GM21717 (cell line): ENCODE measurements around the gene EPHB1.
"Not testable (repeated sequence)": the region's sequence is repeated elsewhere in the genome, so short reads cannot be mapped to it uniquely, and the experiment has no call there.

ENCODE experiments used
- ATAC-seq: cut with Tn5 transposase; IDR thresholded peaks from one replicate; pipeline ENCODE4 v1.9.1; 2021; ENCODE audit warnings: mild to moderate bottlenecking, moderate library complexity; ENCODE audit not compliant: unreplicated experiment

Gene EPHB1

DNA sequence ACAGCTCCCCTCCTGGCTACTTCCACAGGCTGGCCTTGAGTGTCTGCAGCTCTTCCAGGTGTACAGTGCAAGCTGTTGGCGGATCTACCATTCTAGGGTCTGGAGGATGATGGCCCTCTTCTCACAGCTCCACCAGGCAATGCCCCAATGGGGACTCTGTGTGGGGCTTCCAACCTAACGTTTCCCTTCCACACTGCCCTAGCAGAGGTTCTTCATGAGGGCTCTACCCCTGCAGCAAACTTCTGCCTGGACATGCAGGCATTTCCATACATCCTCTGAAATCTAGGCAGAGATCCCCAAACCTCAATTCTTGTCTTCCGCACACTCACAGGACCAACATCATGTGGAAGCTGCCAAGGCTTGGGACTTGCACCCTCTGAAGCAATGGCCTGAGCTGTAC is 438.4 kb downstream of the EPHB1 start:
- ATAC-seq, result not testable (repeated sequence)

DNA sequence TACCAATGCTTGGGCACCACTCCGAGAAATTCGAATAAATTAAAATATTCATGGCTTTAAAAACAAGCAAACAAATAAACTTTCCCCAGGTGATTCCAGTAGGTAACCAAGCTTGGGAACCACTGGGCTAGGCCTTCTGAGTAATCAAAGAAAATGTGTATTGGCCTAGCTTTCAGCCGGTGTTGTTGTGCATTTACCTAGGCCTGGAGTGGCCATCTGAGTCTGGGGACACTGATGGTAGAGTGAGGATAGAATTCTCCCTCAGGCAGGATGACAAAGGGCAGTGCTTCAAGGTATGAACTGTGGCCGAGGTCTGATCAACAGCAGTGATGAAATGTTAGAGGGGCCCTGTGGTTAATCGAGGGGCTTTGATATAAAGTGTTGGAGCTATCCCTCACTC is 440.5 kb downstream of the EPHB1 start:
- ATAC-seq, result no peak

DNA sequence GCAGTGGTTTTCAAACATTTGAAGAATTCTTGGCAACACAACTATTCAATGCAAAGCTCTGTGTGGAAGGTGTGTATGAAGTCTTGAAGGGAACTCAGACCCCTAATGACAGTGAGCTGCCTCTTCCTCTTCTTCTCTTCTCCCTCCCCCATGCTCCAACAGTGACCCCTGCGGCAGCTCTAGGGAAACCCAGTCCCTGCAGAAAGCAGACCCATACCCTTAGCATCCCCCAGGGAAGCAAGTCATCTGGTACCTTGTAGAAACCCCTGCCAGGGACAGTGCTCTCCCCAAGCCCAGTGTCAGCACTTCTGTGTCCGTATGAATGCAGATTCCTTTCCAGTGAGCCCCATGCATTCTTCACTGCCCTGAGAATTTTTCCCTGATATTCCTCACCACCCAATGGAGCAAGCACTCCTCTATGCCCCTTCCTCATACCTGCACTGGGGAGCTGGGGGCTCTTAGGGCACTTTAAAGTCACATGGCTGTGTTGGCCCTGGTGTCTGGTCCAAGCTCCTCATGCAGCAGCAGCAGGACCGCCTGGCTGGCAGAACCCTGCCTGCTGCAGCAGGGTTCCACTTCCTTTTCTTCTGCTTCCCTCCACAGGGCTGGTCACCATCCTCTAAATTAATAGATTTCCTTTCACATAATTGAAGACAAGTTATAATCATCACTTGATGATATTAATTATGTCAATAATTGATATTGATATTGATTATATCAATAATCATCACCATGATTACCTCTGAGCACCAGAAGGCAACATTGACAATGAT is 442.5 kb downstream of the EPHB1 start:
- no peak for ATAC-seq

DNA sequence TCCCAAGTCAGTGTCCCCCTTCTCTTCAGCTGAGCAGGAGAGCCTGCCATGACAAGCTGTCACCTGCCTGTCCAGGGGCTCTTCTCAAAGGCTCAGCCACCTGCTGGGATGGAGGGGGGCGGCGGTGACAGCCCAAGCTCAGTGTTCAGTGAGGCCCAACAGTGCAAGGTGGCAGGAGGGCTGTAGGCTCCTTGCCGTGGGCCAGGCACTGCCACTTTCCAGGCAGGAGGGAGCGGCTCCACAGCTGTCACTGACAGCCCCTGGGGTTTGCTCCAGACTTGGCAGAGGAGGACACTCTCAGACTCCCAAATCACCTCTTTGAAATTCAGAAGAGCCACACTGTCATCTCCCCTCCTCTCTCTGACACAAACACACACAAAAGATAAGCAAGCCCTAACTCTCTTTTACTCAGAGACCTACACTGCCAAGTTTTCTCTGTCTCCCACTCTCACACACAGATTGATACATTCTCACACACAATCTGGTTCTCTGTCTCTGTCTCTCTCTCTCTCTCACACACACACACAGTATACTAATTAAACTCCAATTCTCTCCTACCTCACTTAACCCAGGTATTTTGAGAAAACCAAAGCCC is 443.3 kb downstream of the EPHB1 start:
- no peak for ATAC-seq

DNA sequence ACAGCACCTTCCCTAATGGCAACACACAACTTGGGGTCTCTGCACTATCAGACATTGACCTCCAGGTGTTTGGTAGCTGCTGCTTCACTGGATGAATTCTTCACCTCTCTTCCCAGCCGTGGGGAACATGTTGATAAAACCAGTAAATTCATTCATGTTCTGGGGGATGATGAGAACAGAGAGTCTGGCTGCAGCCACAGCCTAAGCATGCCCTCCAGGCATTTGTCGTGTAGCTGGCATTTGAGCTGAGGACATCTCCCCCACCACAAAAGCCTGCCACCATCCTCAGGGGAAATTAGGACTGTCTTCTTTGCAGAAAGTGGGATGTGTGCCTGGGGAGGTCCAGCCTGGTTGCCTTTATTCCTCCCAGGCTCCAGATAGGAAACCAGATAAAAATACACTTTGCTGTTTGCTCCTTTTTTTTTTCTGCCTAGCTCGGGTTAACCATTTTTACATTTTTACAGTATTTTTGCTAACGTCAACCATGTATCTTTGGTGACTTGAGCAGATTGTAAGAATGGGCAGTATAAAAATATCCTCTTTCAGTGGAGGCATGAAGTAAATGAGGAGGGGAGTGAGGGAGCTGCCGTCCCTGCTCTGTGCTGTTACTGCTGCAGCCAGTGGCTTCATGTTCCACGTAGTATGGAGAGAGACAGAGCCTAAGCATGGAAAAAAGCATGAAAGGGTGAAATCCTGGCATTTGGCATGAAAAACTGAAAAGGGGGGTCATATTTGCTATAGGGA is 444.0 kb downstream of the EPHB1 start:
- no peak for ATAC-seq

DNA sequence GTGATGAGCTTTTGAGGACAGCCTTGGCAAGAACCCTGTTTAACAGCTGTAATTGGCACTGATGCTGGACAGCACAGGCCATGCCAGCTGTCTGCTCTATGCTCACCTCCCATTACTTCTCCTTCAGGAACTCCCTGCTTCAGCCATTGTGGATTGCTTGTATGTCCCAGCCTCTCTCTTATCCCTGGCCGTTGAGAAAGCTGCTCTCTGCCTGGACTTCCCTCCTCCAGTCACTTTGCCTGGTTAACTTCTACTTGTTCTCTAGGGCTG is 444.5 kb downstream of the EPHB1 start:
- ATAC-seq, result no peak

- ATAC-seq, result no peak
Observed at GRCh38 chr3:135240426-135240825, 445.4 kb downstream of the EPHB1 start.

DNA sequence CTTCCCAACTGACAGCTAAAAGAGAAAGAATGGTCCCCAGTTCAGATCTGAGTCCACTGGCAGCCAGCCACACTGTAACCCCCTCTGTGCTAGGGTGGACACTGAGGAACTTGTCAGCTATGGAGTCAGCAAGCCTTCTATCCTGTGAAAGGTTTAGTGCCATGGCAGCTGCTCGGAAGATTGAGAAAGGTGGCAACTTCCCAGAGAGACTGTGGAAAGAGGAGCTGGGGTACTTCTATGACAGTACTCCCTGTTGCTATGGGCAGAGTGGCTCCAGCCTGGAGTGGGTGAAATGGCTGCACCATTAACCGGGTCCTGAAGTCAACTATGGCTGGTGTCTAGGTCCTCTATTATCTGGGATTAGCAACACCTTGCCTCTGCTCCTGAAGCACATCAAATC is 447.2 kb downstream of the EPHB1 start:
- ATAC-seq, result no peak

GRCh38 chr3:135243616-135244015 is 448.6 kb downstream of the EPHB1 start:
- no peak for ATAC-seq

- no peak for ATAC-seq
Observed at GRCh38 chr3:135246027-135246426, 451.0 kb downstream of the EPHB1 start.

DNA sequence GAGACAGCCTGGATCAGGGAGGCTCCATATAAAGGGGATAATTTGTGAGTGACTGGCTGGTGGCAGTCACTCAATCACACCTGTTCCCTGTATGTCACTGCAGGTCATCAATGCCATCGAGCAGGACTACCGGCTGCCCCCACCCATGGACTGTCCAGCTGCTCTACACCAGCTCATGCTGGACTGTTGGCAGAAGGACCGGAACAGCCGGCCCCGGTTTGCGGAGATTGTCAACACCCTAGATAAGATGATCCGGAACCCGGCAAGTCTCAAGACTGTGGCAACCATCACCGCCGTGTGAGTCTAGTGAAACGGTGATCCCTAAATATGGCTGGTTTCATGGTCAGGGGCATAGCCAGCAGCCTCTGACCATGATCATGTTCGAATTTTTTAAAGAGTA is 453.2 kb downstream of the EPHB1 start:
- ATAC-seq, result no peak

GRCh38 chr3:135249186-135249585 is 454.1 kb downstream of the EPHB1 start:
- ATAC-seq, result no peak

DNA sequence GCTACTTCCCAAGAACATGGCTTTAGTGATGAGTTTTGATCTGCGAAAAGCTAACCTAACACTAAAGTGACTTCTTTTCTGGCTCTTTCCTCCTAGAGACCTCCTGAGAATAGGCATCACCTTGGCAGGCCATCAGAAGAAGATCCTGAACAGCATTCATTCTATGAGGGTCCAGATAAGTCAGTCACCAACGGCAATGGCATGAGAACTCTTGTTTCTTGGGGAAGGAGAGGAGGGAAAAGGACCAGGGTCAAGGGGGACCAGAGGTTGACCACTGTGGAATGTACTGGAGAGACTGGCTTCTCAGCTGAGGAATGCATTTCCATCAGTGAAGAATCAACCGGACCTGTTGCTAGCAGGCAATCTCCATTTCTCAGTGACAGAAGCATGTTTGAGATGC is 463.9 kb downstream of the EPHB1 start:
- ATAC-seq, result no peak

- ATAC-seq, result no peak
Observed at GRCh38 chr3:135260025-135260424, 465.0 kb downstream of the EPHB1 start.

GRCh38 chr3:135261214-135261775 is 466.2 kb downstream of the EPHB1 start:
- no peak for ATAC-seq

- ATAC-seq, result no peak
Observed at GRCh38 chr3:135261916-135262315, 466.9 kb downstream of the EPHB1 start.

DNA sequence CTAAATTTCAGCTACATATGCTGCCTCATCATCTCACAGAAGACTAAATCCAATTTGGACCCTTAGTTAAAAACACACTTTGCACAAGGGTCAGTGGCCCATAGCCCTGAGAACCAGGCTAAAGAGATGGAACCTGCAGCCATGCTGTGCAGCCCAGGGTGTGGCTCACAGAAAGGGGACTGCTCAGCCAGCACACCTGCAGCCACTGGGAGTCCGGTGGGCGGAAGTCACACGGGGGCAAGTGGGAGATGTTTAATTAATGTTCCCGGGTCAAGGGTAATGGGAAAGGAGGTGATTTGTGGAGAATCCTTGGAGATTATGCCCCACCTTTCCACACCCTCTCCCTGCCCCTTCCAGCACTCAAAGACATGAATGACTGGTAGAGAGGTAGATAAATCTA is 467.4 kb downstream of the EPHB1 start:
- no peak for ATAC-seq

- ATAC-seq, result no peak
Observed at GRCh38 chr3:135263331-135263730, 468.3 kb downstream of the EPHB1 start.

- ATAC-seq, result no peak
Observed at GRCh38 chr3:135267487-135267886, 472.4 kb downstream of the EPHB1 start.

GRCh38 chr3:135268941-135269532 is 474.0 kb downstream of the EPHB1 start:
- ATAC-seq, result no peak

GRCh38 chr3:135271177-135272025 is 476.3 kb downstream of the EPHB1 start:
- no peak for ATAC-seq
